Head of caudate nucleus (tissue), 42 donors: ENCODE data around the gene IQGAP3.
"Not testable (repeated sequence)": the region's sequence is repeated elsewhere in the genome, so short reads cannot be mapped to it uniquely, and the experiment has no call there.

Experiments used
- DNase-seq, 42 donors: peaks; one replicate each; pipeline versions ENCODE4 v3.0.0 to v3.0.0-alpha.2; 2020 to 2021; ENCODE audit warnings: mixed read lengths in 7 of 42
- intact Hi-C: fragments of 100-400 bp; cut with DNase I; formaldehyde crosslinking; loops from one replicate; pipeline ENCODE4 v1.15.0; 2022

The IQGAP3 gene

GRCh38 chr1:156598731-156599432 is 26.5 kb upstream of the IQGAP3 start:
- DNase-seq, result no peak
- intact Hi-C loops, result loop anchor here (10.0 kb wide), 1 partner anchor 144 kb away; no protein-coding TSS in a partner anchor

GRCh38 chr1:156598125-156598524 is 25.8 kb upstream of the IQGAP3 start:
- intact Hi-C loops, result loop anchor here (10.0 kb wide), 1 partner anchor 143 kb away; no protein-coding TSS in a partner anchor
- no peak for DNase-seq

GRCh38 chr1:156596426-156596825 is 24.1 kb upstream of the IQGAP3 start:
- intact Hi-C loops, result loop anchor here (10.0 kb wide), 1 partner anchor 142 kb away; no protein-coding TSS in a partner anchor
- no peak for DNase-seq

DNA sequence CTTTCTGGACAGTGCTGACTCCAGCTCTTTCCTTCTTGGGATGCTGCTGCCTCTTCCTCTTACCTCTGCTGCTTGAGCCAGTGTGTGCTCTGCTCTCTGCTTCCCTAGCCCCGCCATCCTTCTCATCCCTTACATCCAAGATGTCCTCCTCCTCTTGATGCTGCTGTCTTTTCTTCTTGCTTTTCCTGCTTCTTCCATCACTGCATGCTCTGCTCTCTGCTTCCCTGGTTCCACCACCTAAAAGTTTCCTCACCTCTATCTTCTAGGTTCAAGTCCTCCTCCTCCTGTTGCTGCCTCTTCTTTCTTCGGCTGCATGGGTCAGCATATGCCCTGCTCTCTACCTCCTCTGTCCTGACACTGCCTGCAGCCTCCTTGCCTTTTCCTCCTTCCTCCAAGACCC is 22.7 kb upstream of the IQGAP3 start:
- no peak for DNase-seq
- intact Hi-C loops, result loop anchor here (10.0 kb wide), 1 partner anchor 140 kb away; no protein-coding TSS in a partner anchor

GRCh38 chr1:156594190-156594589 is 21.8 kb upstream of the IQGAP3 start:
- intact Hi-C loops, result loop anchor here (10.0 kb wide), 1 partner anchor 139 kb away; no protein-coding TSS in a partner anchor

DNA sequence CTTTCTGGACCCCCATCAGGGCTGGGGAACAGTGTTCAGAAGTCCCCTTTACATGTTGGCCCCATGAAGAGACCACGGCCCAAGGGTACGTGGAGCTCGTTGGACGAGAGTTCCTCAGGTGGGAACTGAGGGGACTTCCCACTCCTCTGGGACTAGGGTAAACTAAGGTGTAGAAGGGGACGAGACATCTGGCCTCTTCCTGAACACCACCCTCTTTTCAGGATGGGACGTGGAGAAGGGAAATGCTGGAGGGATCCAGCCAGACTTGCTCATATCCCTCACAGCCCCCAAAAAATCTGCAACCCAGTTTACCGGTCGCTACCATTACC is 21.3 kb upstream of the IQGAP3 start:
- no peak for DNase-seq
- intact Hi-C loops, result loop anchor here (10.0 kb wide), 1 partner anchor 139 kb away; no protein-coding TSS in a partner anchor

More at GRCh38 chr1:156594190-156594589, 21.8 kb upstream of the IQGAP3 start:
- DNase-seq, result no peak

DNA sequence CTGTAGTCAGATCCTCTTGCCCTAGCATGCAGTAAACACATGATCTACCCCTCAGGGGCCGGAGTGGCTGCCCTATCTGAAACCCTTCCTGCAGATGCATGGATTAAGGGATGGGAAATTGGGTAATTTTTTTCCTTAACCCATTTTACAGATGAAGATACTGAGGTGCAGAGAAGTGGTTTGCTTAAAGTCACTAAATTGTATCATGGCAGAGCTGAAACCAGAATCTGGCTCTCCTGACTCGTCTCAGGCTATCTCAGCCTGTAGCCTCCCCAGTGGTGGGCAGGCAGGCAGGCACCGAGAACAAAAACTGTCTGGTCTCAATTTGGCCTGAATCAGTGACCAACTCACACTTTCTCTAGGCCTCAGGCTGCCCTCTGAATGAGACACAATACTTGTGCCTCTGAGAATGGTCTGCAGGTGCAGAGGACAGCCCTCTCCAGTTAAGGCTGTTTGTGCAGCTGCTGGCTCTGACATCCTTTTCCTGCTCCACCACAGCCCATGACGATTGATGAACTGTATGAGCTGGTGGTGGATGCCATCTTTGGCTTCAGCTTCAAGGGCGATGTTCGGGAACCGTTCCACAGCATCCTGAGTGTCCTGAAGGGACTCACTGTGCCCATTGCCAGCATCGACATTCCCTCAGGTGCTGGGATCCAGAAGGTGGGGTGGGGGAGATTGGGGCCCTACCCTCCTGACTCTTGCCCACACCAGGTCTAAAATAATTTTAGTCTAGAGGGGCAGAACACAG is 20.7 kb upstream of the IQGAP3 start:
- no peak for DNase-seq
- intact Hi-C loops, result loop anchor here (10.0 kb wide), 1 partner anchor 138 kb away; no protein-coding TSS in a partner anchor

GRCh38 chr1:156592158-156592909 is 20.0 kb upstream of the IQGAP3 start:
- no peak for DNase-seq
- intact Hi-C loops, result loop anchor here (10.0 kb wide), 1 partner anchor 138 kb away; no protein-coding TSS in a partner anchor

GRCh38 chr1:156591432-156592157 is 19.2 kb upstream of the IQGAP3 start, which contains the start of gene NAXE:
Gene NAXE (plus strand): TSS chr1:156591776. CDS start chr1:156591805, 29 bp downstream.
- intact Hi-C loops, result loop anchor here (10.0 kb wide), 1 partner anchor 137 kb away; no protein-coding TSS in a partner anchor
- DNase-seq, result peak in 41 of 42 donors; percentile 49 to 90 (median 82)

GRCh38 chr1:156591181-156591431 is 18.7 kb upstream of the IQGAP3 start:
- no peak for DNase-seq
- intact Hi-C loops, result loop anchor here (10.0 kb wide), 1 partner anchor 136 kb away; no protein-coding TSS in a partner anchor

DNA sequence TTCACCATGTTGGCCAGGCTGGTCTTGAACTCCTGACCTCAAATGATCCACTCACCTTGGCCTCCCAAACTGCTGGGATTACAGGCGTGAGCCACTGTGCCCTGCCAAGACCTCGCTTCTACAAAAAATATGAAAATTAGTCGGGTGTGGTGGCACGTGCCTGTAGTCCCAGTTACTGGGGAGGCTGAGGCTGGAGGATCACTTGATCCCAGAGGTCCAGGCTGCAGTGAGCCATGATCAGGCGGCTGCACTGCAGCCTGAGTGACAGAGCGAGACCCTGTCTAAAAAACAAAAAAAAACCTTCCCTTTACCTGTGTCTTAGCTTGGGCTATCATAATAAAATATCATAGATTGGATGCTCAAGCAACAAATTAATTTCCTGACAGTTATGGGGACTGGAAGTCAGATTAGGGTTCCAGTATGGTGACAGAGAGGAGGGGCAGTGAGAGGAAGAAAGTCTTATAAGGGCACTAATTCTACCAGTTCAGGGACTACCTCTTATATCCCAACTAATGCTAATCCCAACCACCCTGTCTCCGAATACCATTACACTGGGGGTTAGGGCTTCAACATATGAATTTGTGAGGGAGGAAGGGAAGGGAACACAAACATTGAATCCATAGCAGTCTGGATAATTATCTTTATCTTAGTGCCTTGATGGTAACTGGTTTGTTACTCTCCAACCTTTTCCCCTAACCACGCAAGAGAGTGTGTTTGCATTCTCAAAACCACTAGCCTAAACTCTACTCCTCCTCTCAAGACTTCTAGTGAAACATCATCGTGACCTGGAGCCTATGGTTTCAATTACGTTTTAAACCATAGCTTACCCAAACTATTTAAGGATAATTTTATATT is 18.2 kb upstream of the IQGAP3 start:
- intact Hi-C loops, result loop anchor here (10.0 kb wide), 1 partner anchor 136 kb away; no protein-coding TSS in a partner anchor
- DNase-seq, result no peak

DNA sequence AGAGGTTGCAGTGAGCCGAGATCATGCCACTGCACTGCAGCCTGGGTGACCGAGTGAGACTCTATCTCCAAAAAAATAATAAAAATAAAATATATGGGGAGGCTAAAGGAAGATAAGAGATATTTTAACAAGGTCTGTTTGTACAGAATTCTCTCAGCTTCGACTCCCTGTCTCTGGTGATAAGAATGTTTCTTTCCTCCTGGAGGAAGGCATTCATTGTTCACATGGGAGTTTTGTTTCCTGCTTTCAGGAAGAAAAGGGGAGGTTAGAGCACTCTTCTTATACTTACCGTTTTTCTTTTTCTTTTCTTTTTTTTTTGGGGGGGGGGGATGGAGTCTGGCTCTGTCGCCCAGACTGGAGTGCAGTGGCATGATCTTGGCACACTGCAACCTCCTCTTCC is 17.2 kb upstream of the IQGAP3 start:
- DNase-seq, result no peak
- intact Hi-C loops, result no loop called here

DNA sequence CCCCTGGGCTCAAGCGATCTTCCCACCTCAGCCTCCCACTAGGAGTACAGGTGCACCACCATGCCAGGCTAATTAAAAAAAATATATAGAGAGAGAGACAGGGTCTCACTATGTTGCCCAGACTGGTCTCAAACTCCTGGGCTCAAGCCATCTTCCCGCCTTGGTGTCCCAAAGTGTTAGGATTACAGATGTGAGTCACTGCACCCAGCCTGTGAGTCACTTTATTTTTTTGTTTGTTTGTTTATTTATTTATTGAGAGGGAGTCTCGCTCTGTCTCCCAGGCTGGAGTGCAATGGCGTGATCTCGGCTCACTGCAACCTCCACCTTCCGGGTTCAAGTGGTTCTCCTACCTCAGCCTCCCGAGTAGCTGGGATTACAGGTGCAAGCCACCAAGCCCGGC is 15.6 kb upstream of the IQGAP3 start:
- intact Hi-C loops, DNase-seq: not testable (repeated sequence)

DNA sequence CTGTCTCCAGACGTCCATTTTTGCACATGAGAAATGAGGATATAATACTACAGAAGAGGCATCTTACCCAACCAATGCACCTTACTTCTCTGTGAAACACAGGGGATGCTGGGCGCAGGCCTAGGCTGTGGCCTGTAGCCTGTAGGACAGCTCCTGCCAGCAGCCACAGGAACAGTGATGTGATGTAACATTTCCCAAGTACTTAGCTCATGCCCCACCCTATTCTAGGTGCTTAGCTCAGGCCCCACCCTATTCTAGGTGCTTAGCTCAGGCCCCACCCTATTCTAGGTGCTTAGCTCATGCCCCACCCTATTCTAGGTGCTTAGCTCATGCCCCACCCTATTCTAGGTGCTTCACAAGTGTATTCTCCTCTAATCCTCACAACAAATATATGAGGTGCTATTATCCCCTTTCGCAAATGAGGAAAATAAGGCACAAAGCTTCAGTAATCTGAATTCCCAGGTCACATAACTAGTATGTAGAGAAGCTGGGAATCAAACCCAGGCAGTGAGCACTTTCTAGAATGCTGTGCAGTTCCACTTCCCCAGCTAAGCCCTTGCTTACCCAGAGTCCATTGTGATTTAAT is 14.6 kb upstream of the IQGAP3 start:
- intact Hi-C loops, result no loop called here

DNA sequence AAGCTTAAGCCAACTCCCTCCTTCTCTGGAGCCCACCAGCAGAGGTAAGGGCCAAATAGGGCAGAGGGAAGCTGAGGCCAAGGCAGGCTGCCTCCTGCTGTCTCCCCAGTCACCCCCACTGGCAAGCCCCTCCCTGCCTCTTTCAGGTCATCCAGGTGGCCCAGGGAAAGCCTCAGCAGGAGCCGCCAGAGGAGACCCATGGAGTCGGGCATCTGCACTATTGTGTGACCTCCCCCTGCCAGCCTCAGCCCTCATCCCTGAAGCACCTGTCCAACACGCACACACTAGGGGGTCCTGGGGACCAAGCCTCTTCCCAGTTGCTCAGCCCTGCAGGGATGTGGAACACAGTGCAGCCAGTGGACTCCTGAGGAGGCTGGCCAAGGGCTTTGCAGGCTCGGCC is 14.0 kb upstream of the IQGAP3 start:
- DNase-seq, result no peak
- intact Hi-C loops, result no loop called here

More for the DNA sequence above, 14.6 kb upstream of the IQGAP3 start:
- no peak for DNase-seq

- intact Hi-C loops, result no loop called here
- no peak for DNase-seq
Observed at GRCh38 chr1:156584813-156585212, 12.4 kb upstream of the IQGAP3 start.

DNA sequence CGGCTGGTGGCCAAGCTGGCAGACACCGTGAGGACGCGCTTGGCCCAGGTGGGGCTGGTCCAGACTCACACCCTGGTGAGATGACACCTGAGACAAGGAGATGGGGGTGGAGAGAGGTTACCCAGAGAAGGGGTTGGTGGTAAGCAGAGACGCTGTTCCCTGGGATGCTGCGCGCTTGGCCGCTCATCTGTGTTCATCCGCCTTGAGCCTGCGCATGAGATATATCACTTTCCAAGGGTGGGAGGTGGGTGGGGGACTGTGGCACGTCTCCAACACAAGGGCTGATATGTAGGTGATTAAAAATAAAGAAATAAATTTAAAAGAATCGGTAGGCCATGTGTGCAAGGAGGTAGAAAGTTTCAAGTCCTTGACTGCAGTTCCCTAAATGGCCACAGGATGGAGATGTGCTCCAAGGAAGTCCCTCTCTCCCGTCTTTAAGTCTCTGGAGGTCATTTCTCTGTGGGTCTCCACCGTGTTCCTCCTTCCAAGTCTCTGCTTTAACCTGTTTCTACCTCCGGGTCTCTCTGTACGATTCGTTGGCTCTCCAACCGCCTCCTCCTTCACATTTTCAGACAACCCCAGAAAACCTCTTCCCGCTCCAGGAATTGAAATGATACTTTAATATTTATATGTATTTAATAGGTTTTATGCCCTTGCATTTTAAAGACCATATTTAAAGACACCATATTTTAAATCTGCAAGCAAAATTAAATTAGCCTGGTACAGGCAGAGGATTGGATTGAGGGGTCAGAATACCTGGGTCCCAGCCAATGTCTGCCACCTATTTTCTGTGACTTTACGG is 11.7 kb upstream of the IQGAP3 start:
- intact Hi-C loops, result no loop called here

More for the DNA sequence above, 11.7 kb upstream of the IQGAP3 start:
- DNase-seq, result peak in 40 of 42 donors; percentile 32 to 94 (median 79)
